ENCODE data around the gene ADAMTSL2.
A peak's percentile ranks its signal among the peaks of the same experiment; 100 is the strongest.

ADAMTSL2 gene

DNA sequence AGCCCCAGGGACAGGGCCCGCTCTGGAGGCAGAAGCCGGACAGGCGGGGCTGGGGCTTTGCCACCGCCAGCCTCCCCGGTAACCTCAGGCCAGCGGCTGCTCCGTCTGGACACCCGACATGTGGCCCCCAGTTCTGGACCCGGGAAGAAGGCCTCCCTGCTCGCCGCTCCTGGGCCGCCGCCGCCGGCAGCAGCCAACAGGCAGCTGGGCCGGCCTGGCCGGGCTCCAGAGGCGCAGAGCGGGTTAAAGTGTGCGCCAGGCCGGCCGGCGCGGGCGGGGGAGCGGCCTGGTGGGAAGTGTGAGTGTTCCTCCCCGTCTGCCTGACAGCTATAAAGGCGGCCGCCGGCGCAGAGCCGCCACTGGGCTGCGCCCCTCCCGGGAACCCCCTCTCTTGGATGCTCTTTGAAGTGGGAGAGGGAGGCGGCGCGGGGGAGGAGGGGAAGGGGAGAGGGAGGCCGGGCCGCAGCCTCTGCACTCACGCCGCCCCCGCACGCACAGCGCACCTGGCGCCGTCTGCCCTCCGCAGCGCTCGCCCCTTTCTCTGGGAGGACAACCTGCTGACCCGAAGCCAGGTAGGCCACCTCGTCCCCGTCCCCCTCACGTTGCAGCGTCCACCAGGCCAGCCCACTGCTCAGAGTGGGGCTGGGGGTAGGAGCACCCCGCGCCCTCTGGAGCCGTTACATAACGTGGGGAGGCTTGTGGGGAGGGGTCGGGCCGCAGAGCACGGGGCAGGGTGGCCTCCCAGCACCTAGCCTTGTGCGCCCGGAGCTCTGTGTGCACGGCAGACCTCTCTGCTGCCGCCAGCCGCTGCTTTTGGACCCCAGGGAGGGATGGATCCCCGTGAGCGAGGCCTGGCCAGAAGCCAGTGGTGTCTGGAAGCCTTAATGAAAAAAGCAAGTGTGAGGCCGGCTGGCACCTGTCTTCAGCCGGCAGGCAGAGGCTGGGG is at the start of gene ADAMTSL2:
ADAMTSL2 (plus strand) TSS at position 359 of the 946 bp plus-strand sequence. CDS start 2,009 bp downstream, outside the sequence.
- H2AFZ ChIP-seq (ENCODE audit: low read depth, low read length) = no peak within 1 kb of the TSS
- peaks cover 49% of the 10 kb centered on the region for H3K27me3 ChIP-seq (ENCODE audit: insufficient read depth, low read length)
- H3K4me3 ChIP-seq (ENCODE audit: low read length) = peak within 1 kb of the TSS; percentile 24
- H3K36me3 ChIP-seq (ENCODE audit: insufficient read depth, low read length) = no peaks in the 10 kb centered on the region
- H3K4me1 ChIP-seq (ENCODE audit: insufficient read depth, low read length) = peaks cover 16% of the 10 kb centered on the region
- no peaks in the 10 kb centered on the region for H3K9me3 ChIP-seq (ENCODE audit: low read length)

DNA sequence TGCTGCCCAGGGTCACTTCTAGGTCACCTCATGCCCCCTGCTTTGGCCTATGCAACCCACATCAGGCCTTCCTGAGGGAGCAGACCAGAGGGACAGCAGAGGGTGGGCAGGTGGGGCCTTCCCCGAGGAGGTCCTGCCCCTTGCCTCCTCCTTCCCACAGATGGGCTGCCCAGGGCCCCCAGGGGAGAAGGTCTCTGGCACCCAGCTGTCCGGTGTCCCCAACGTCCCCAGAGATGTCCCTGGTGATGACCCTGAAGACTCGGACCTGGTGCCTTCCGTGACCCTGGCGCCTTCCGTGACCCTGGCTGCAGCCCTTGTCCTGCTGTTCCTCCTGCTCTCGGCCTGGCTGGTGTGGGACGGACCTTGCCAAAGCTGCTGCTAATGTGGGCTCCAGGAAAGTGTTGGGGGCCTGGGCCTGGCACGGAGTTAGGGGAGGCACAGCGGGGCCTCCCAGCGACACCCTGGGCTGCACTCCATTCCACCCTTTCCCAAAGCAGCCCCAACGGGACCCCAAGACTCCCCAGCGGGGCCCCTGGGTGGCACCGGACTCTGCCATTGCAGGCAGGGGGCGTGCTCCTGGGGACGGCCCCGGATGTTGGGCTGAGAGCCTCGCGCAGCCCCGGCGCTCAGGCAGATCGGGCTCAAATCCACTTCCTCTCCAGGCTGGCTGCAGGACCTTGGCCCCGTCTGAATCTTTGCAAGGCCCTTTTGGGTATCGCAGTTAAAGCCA is 48.8 kb upstream of the ADAMTSL2 start:
- Histone ChIP-seq H3K27me3 (ENCODE audit: insufficient read depth, low read length) (peaks cover 12% of the 10 kb centered on the region), H2AFZ (ENCODE audit: low read depth, low read length) (no peak overlapping the region), H3K4me1 (ENCODE audit: insufficient read depth, low read length) (no peaks in the 10 kb centered on the region), H3K4me3 (ENCODE audit: low read length) (no peak overlapping the region), H3K9me3 (ENCODE audit: low read length) (peaks cover 3% of the 10 kb centered on the region), H3K36me3 (ENCODE audit: insufficient read depth, low read length) (no peaks in the 10 kb centered on the region)

DNA sequence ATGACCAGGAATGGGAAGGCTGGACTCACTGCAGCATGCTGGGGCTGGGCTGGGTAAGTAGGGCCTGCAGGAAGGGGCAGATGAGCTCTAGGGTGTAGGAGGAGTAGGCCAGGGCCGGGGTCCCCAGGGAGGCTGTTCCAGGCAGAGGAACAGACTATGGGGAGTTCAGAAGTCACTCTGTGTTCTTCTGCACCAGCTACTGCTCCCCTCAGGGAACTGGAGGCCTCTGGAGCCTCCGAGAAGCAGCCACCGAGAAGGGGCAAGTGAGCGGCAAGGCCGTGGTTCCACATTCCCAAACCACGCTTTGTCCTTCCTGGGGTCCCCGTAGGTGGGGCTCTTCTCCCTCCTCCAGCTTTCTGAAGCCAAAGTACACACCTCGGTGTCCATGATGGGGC is 47.2 kb upstream of the ADAMTSL2 start:
- Histone ChIP-seq H2AFZ (ENCODE audit: low read depth, low read length) (no peak overlapping the region), H3K36me3 (ENCODE audit: insufficient read depth, low read length) (no peaks in the 10 kb centered on the region), H3K4me1 (ENCODE audit: insufficient read depth, low read length) (no peaks in the 10 kb centered on the region), H3K4me3 (ENCODE audit: low read length) (no peak overlapping the region), H3K27me3 (ENCODE audit: insufficient read depth, low read length) (peaks cover 19% of the 10 kb centered on the region), H3K9me3 (ENCODE audit: low read length) (peaks cover 3% of the 10 kb centered on the region)

DNA sequence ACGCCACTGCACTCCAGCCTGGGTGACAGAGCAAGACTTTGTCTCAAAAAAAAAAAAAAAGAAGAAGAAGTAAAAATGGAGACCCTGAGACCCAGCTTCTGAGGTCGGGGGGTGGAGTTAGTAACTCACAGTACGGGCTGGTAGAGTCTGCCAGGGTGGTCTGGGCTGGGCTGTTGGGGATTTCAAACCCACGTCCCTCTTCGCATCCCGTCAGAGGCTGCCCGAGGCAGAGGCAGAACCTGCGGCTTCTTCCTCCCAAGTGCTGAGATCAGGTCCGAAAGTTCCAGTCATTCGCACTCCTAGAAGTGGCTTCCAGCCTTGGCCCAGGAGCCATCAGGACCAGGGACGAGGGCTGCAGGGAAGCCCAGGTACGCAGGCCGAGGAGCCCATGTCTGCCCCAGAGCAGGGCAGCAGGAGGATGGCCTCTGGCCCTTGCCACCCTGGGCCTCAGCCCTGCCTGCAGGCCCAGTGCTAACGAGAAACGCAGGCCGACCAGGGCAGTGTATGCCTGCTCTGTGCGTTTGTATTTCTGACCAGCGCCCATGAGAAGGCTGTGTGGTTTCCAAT is 45.7 kb upstream of the ADAMTSL2 start:
- Histone ChIP-seq H3K4me3 (ENCODE audit: low read length) (no peak overlapping the region), H3K36me3 (ENCODE audit: insufficient read depth, low read length) (no peaks in the 10 kb centered on the region), H2AFZ (ENCODE audit: low read depth, low read length) (no peak overlapping the region), H3K27me3 (ENCODE audit: insufficient read depth, low read length) (peaks cover 19% of the 10 kb centered on the region), H3K4me1 (ENCODE audit: insufficient read depth, low read length) (peaks cover 6% of the 10 kb centered on the region), H3K9me3 (ENCODE audit: low read length) (peaks cover 3% of the 10 kb centered on the region)

DNA sequence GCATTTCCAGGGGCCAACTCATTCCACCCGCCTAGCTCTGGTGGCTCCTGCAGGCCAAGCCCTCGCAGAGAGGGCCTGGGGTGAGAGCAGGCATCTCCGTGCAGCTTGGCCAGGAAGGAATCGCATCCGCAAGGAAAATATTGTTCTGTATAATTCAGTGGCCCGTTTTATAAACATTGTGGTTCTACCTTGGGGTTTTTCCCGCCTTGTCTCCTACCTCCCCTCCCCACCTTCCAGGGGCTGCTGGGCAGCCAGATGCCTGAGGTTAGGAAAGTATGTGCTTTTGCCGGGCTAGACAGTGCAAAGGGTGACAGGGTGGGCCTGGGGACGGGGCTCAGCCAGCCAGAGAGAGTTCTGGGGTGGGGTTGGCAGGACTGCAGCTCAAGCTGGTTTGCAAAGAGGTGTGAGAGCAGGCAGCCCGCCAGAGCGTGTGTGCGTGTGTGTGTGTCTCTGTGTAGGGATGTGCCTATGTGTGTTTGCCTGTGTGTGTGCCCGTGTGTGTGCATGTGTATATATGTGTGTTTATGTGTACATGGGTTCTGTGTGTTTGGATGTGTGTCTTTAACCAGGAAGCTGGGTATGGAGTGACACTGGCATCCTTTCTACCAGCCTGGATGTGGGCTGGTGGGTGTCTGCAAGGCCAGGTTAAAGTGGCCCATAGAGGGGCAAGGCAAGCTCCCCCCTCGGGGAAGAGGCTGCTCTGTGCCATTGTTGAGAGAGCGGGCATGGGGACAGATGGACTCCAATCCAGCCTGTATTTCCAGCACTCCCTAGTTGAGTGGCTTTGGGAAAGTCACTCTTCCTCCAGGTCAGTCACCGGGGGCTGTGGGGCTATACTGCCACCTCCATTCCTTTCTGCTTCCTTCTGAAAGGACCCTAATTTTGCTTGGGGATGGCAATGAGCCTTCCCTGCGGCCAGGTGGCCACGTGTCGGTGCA is 45.0 kb upstream of the ADAMTSL2 start:
- Histone ChIP-seq H3K9me3 (ENCODE audit: low read length) (peaks cover 3% of the 10 kb centered on the region), H3K4me3 (ENCODE audit: low read length) (no peak overlapping the region), H3K27me3 (ENCODE audit: insufficient read depth, low read length) (peaks cover 19% of the 10 kb centered on the region), H3K4me1 (ENCODE audit: insufficient read depth, low read length) (peaks cover 6% of the 10 kb centered on the region), H2AFZ (ENCODE audit: low read depth, low read length) (no peak overlapping the region), H3K36me3 (ENCODE audit: insufficient read depth, low read length) (no peaks in the 10 kb centered on the region)

DNA sequence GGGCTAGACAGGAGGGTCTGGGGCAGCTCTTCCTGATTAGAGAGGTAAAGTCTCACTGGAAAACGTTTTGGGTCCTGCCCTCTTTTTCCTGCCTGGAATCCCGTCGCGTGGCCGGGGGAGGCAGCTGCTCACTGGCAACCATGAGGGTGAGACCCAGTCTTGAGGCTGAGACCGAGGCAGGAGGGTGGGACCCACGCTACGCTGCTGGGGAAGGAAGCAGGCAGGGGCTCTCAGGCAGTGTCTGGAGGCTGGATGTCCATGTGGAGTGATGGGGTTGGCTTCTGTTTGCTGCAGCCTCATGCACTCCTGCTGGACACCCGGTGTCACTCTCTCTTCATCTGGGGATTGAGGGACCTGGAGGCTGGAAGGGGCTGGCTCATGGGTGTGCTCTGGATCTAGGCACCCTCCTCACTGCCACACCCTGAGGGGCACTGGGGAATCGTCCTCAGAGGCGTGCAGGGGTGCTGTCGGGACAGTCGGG is 44.3 kb upstream of the ADAMTSL2 start:
- Histone ChIP-seq H3K9me3 (ENCODE audit: low read length) (peaks cover 3% of the 10 kb centered on the region), H3K27me3 (ENCODE audit: insufficient read depth, low read length) (peaks cover 19% of the 10 kb centered on the region), H3K4me1 (ENCODE audit: insufficient read depth, low read length) (peaks cover 6% of the 10 kb centered on the region), H2AFZ (ENCODE audit: low read depth, low read length) (no peak overlapping the region), H3K4me3 (ENCODE audit: low read length) (no peak overlapping the region), H3K36me3 (ENCODE audit: insufficient read depth, low read length) (no peaks in the 10 kb centered on the region)

DNA sequence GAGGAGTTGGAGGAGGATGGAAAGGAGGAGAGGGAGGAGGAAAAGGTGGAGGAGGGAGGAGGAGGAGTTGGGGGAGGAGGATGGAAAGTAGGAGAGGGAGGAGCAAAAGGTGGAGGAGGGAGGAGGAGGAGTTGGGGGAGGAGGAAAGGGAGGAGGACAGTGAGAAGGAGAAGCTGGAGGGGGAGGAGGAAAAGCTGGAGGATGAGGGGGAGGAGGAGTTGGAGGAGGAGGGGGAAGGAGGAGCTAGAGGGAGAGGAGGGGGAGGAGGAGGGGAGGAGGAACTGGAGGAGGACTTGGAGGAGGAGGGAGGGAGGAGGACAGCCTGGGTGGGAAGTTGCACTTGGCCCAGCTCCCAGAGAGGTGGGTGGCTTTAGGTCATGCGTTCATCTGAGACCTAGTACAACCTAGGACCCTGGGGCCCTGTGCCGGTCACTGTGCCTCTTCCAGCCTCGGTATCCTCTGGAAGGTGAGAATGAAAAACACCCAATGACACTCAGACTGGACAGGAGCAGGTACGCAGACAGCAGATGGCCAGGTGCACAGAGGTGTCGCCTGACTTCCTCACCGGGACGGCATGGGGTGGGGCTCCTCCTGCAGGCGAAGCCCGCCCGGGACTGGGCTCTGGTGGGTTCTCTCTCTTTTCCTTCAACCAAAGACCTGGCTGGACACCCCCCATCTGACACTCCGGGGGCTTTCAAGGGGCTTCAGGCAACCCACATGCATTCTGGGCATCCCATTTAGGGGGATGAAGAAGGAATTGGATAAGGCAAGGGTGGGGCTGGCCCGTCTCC is 43.4 kb upstream of the ADAMTSL2 start:
- Histone ChIP-seq H3K9me3 (ENCODE audit: low read length) (peaks cover 3% of the 10 kb centered on the region), H3K4me1 (ENCODE audit: insufficient read depth, low read length) (peaks cover 6% of the 10 kb centered on the region), H3K27me3 (ENCODE audit: insufficient read depth, low read length) (peaks cover 19% of the 10 kb centered on the region), H2AFZ (ENCODE audit: low read depth, low read length) (no peak overlapping the region), H3K4me3 (ENCODE audit: low read length) (no peak overlapping the region), H3K36me3 (ENCODE audit: insufficient read depth, low read length) (no peaks in the 10 kb centered on the region)

DNA sequence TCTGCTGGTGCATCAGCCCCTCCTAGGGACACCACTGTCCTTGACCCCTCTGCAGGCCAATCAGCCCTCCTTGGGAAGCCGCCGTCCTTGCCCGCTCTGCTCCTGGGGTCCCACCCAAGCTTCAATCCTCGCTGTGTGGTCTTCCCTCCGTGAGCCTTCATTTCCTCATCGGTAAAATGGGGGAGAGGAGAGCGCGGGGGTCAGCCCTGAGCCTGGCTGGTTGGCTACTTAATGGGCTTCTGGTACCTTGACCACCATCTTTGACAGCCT is 42.9 kb upstream of the ADAMTSL2 start:
- H3K4me1 ChIP-seq (ENCODE audit: insufficient read depth, low read length) = peaks cover 6% of the 10 kb centered on the region
- peaks cover 3% of the 10 kb centered on the region for H3K9me3 ChIP-seq (ENCODE audit: low read length)
- H3K27me3 ChIP-seq (ENCODE audit: insufficient read depth, low read length) = peaks cover 19% of the 10 kb centered on the region
- H3K36me3 ChIP-seq (ENCODE audit: insufficient read depth, low read length) = no peaks in the 10 kb centered on the region
- H3K4me3 ChIP-seq (ENCODE audit: low read length) = no peak overlapping the region
- no peak overlapping the region for H2AFZ ChIP-seq (ENCODE audit: low read depth, low read length)

DNA sequence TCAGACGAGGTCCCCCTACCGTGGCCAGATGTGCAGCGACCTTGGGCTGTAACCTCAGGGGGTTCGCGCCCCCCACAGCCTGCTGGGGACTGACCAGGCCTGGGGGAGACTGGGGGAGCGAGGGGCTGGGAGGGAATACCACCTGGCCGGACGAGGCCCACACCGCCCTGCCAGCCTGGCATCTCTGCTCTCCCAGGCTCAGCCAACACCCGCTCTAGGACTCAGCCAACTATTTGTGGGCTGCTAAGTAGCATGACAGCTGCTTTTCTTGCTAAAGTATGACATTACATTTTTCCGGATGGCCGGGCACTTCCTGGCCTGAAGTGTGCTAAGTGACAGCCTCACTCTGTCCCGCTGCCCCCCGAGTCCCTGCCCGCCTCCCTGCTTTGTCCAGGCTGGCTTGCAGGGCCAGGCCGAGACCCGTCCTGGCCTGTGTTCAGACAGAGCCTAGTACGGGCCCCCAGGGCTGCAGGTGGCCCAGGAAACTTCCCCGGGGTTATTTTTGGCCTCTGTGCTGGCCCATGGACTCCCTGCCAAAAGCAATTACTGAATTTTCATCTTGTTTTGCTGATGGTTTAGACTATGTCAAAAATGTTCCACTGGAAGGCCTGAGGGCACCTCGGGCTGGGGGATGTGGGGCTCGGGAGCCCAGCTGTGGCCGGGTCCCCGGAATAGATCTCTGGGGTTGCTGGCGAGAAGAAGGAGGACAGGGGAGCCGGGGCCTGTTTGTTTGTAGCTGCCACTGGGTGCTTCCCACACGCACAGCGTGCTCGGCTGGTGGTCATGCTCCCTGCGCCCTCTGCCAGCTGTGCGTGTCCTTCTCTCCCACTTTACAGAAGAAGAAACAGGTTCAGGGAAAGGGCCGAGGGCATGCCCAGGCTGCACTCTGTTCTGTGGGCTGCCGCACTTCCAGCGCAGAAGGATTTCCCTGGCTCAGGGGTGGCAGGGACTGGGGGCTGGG is 42.2 kb upstream of the ADAMTSL2 start:
- no peaks in the 10 kb centered on the region for H3K36me3 ChIP-seq (ENCODE audit: insufficient read depth, low read length)
- no peak overlapping the region for H3K4me3 ChIP-seq (ENCODE audit: low read length)
- peaks cover 19% of the 10 kb centered on the region for H3K27me3 ChIP-seq (ENCODE audit: insufficient read depth, low read length)
- peaks cover 6% of the 10 kb centered on the region for H3K4me1 ChIP-seq (ENCODE audit: insufficient read depth, low read length)
- H3K9me3 ChIP-seq (ENCODE audit: low read length) = peaks cover 3% of the 10 kb centered on the region
- no peak overlapping the region for H2AFZ ChIP-seq (ENCODE audit: low read depth, low read length)

DNA sequence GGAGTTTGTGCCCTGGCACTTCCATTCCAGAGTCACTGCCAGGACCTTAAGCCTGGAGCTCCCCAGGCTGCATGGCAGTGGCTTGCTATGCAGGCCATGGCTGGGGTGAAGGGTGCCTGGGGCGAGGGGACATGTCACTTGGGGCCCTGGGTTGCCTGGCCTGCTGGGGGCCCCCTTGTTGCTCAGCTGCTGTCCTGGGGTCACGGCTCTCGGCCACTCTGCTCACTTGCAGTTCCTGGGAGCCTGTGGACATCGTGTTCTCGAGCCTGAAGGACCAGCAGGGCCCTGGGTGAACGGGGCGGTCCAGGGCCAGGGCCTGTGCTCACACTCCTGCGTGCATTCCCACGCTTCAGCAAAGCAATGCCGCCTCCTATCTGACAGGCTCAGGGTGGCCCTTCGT is 41.1 kb upstream of the ADAMTSL2 start:
- Histone ChIP-seq H2AFZ (ENCODE audit: low read depth, low read length) (no peak overlapping the region), H3K27me3 (ENCODE audit: insufficient read depth, low read length) (peaks cover 19% of the 10 kb centered on the region), H3K4me1 (ENCODE audit: insufficient read depth, low read length) (peaks cover 6% of the 10 kb centered on the region)

DNA sequence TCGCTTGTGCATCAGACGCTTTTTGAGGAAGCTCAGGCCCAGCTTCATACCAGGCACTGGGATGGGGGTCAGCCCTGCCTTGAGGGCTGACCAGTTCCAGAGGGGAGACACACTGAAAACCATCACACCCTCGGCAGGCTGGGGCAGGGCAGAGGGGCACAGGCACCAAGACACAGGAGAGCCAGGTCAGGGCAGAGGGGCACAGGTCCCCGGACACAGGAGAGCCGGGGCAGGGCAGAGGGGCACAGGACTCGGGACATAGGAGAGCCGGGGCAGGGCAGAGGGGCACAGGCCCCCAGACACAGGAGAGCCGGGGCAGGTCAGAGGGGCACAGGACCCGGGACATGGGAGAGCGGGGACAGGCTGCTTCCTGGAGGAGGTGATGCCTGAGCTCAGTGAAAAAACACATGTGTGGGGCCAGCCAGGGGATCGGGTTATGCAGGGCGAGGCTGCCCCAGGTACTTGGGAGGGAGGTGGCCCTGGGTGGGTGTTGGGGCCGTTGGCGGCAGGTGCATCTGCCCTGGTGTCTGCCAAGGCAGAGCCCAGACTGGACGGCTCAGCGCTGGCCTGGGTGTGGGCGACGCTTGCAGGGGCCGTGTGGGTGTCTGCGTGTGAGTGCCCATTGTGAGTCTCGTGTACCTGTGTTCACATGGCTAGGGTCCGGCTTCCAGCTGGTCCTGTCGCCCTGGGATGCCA is 40.5 kb upstream of the ADAMTSL2 start:
- Histone ChIP-seq H3K9me3 (ENCODE audit: low read length) (peaks cover 3% of the 10 kb centered on the region), H2AFZ (ENCODE audit: low read depth, low read length) (no peak overlapping the region), H3K4me3 (ENCODE audit: low read length) (no peak overlapping the region), H3K27me3 (ENCODE audit: insufficient read depth, low read length) (peaks cover 15% of the 10 kb centered on the region), H3K4me1 (ENCODE audit: insufficient read depth, low read length) (peaks cover 6% of the 10 kb centered on the region), H3K36me3 (ENCODE audit: insufficient read depth, low read length) (no peaks in the 10 kb centered on the region)

More for the DNA sequence above, 41.1 kb upstream of the ADAMTSL2 start:
- no peaks in the 10 kb centered on the region for H3K36me3 ChIP-seq (ENCODE audit: insufficient read depth, low read length)
- H3K9me3 ChIP-seq (ENCODE audit: low read length) = peaks cover 3% of the 10 kb centered on the region
- H3K4me3 ChIP-seq (ENCODE audit: low read length) = no peak overlapping the region
